Peyer's patch (tissue), 4 donors: ENCODE data around the gene ARL4A.

Source experiments
- CTCF ChIP-seq, 6 experiments: fragments of 450-650 bp in 4 of 6; fragments of 200-600 bp in 2 of 6; sonication (generic) in 1 of 6; IDR thresholded peaks; one replicate each; pipeline ENCODE4 v1.5.1; 2017 to 2019; ENCODE audit warnings: antibody characterized with exemption in 6 of 6, mild to moderate bottlenecking in 3 of 6, moderate library complexity in 1 of 6
- POLR2A ChIP-seq, 2 donors: fragments of 450-650 bp; IDR thresholded peaks; one replicate each; pipeline ENCODE4 v1.5.1; 2017; ENCODE audit warnings: antibody characterized with exemption in 2 of 2, mild to moderate bottlenecking in 2 of 2, moderate library complexity in 2 of 2

- TF ChIP-seq CTCF (IDR thresholded peaks at IDR 0.05) (no peak), POLR2A (IDR thresholded peaks at IDR 0.05) (no peak)
Observed at GRCh38 chr7:12708314-12708713, 20.9 kb downstream of the ARL4A start.
